Measurements from ENCODE around the gene MLPH. TPM values are rescaled to one million over a fixed set of nuclear protein-coding genes. Genes with fewer than 3 reads are reported as not detected.

Gene MLPH
- total and polyA plus RNA-seq, 2 of the 13 experiments (the other 11 are each of a cell fraction or from before 2014, with no cell fraction given): 0.12 TPM; not detected in 1

GRCh38 chr2:237538001-237538720 lies 51.1 kb downstream of the MLPH start:
- ChIA-PET CTCF (ENCODE audit: low intra/inter-chr PET ratio, low total read pairs) (no interaction called here), POLR2A (no interaction called here)
- no peak for FAIRE-seq
- BruUV-seq (replicated peaks): no TSS peak
- H3K9me3 ChIP-seq (ENCODE audit: low read length): no peaks in the 10 kb centered on the region
- no peak overlapping the region for H3K9ac ChIP-seq (ENCODE audit: insufficient read depth, low read depth, low read length)
- H3K4me2 ChIP-seq (ENCODE audit: low read depth, low read length): no peak overlapping the region
- no peak overlapping the region for H3K4me3 ChIP-seq (replicated peaks in 1 of 3; ENCODE audit: insufficient read depth in 1 of 3, low read depth in 2 of 3, low read length in 3 of 3)
- in situ Hi-C loops (cut with HindIII; ENCODE audit: extremely low pct_ligation_motif_present, low pct_unique_long_range_greater_than_20kb) (no loop called here), intact Hi-C loops (cut with micrococcal nuclease; ENCODE audit: unreplicated experiment) (no loop called here)
- TF ChIP-seq ONECUT2 (CRISPR knock-in tag; IDR thresholded peaks at IDR 0.05): no peak
- TF ChIP-seq TFE3 (CRISPR knock-in tag; IDR thresholded peaks at IDR 0.05): no peak
- peaks cover 9 to 66% of the 10 kb centered on the region in 2 experiments; a peak in 4 of 5 replicates for H3K27me3 ChIP-seq (ENCODE audit: control insufficient read depth in 1 of 2, insufficient read depth in 2 of 2, low read length in 2 of 2)
- no peaks in the 10 kb centered on the region for H3K36me3 ChIP-seq (replicated peaks in 1 of 2; ENCODE audit: control insufficient read depth in 1 of 2, insufficient read depth in 2 of 2, low read length in 2 of 2)
- peaks cover 16% of the 10 kb centered on the region for H3K4me1 ChIP-seq (ENCODE audit: insufficient read depth, low read length)
- H3K27ac ChIP-seq (ENCODE audit: extremely low read length, insufficient read depth, low read length): no peak overlapping the region
- H4K20me1 ChIP-seq (ENCODE audit: insufficient read depth, low read length): no peaks in the 10 kb centered on the region
- H3K79me2 ChIP-seq (ENCODE audit: insufficient read depth, low read length): no peaks in the 10 kb centered on the region
- WGBS (ENCODE audit: low lambda C conversion rate): 47% methylated on average over 24 of the region's 29 CpGs
- no peak for ATAC-seq
- DNase-seq (ENCODE audit: low spot score): no peak
- H2AFZ ChIP-seq (ENCODE audit: low read length): no peak overlapping the region

GRCh38 chr2:237538901-237539300 lies 51.9 kb downstream of the MLPH start:
- no peak for FAIRE-seq
- ChIA-PET POLR2A (no interaction called here), CTCF (ENCODE audit: low intra/inter-chr PET ratio, low total read pairs) (no interaction called here)

More at GRCh38 chr2:237538901-237539300, 51.9 kb downstream of the MLPH start:
- Histone ChIP-seq H3K27ac (ENCODE audit: extremely low read length, insufficient read depth, low read length) (no peak overlapping the region), H3K4me1 (ENCODE audit: insufficient read depth, low read length) (peaks cover 16% of the 10 kb centered on the region), H3K9me3 (ENCODE audit: low read length) (no peaks in the 10 kb centered on the region), H3K79me2 (ENCODE audit: insufficient read depth, low read length) (no peaks in the 10 kb centered on the region), H3K9ac (ENCODE audit: insufficient read depth, low read depth, low read length) (no peak overlapping the region), H4K20me1 (ENCODE audit: insufficient read depth, low read length) (no peaks in the 10 kb centered on the region), H3K4me3 (replicated peaks in 1 of 3; ENCODE audit: insufficient read depth in 1 of 3, low read depth in 2 of 3, low read length in 3 of 3) (no peak overlapping the region), H3K27me3 (ENCODE audit: control insufficient read depth in 1 of 2, insufficient read depth in 2 of 2, low read length in 2 of 2) (peaks cover 9 to 61% of the 10 kb centered on the region in 2 experiments; a peak in 4 of 5 replicates), H3K4me2 (ENCODE audit: low read depth, low read length) (no peak overlapping the region), H2AFZ (ENCODE audit: low read length) (no peak overlapping the region), H3K36me3 (replicated peaks in 1 of 2; ENCODE audit: control insufficient read depth in 1 of 2, insufficient read depth in 2 of 2, low read length in 2 of 2) (no peaks in the 10 kb centered on the region)
- DNase-seq (ENCODE audit: low spot score): no peak
- intact Hi-C loops (cut with micrococcal nuclease; ENCODE audit: unreplicated experiment) (no loop called here), in situ Hi-C loops (cut with HindIII; ENCODE audit: extremely low pct_ligation_motif_present, low pct_unique_long_range_greater_than_20kb) (no loop called here)
- ATAC-seq: no peak
- BruUV-seq (replicated peaks): no TSS peak
- WGBS (ENCODE audit: low lambda C conversion rate): 54% methylated on average over 18 of the region's 18 CpGs
- TF ChIP-seq DMAP1 (CRISPR knock-in tag; IDR thresholded peaks at IDR 0.05) (no peak), TRIM22 (IDR thresholded peaks at IDR 0.05) (no peak), EHMT2 (IDR thresholded peaks at IDR 0.05; ENCODE audit: borderline replicate concordance, low read depth, low read length) (no peak), ZNF616 (CRISPR knock-in tag; IDR thresholded peaks at IDR 0.05; ENCODE audit: low read depth) (no peak), ZXDC (CRISPR knock-in tag; IDR thresholded peaks at IDR 0.05) (no peak), SNRNP70 (IDR thresholded peaks at IDR 0.05; ENCODE audit: low read depth, low read length) (no peak), MTF2 (CRISPR knock-in tag; IDR thresholded peaks at IDR 0.05; ENCODE audit: borderline replicate concordance) (no peak), ZNF552 (CRISPR knock-in tag; IDR thresholded peaks at IDR 0.05; ENCODE audit: borderline replicate concordance) (no peak), JDP2 (CRISPR knock-in tag; IDR thresholded peaks at IDR 0.05; ENCODE audit: borderline replicate concordance) (no peak), DPF2 (CRISPR knock-in tag; IDR thresholded peaks at IDR 0.05; ENCODE audit: borderline replicate concordance, low read depth) (no peak)
